HepG2 (cell line): ENCODE data around the gene HPDL. TPM values are rescaled to one million over a fixed set of nuclear protein-coding genes. Genes with fewer than 3 reads are reported as not detected.

Source experiments
- ATAC-seq: fragments of 200-7000 bp; cut with Tn5 transposase; 3 replicates; pipeline ENCODE4 v1.9.1; 2020; ENCODE audit warnings: mild to moderate bottlenecking, moderate library complexity
- BruUV-seq: library from RNA; stranded (reverse); fragments of 400-500 nt; replicated peaks from 2 replicates; lab custom pipeline; 2021; lab: Mats Ljungman, UMichigan
- CTCF ChIA-PET: fragments of 300-600 bp; formaldehyde crosslinking; extraction: SDS; loops from one replicate; lab custom pipeline; 2021; ENCODE audit warnings: low total read pairs, inconsistent platforms, low intra/inter-chr PET ratio; lab: Yijun Ruan, JAX
- POLR2A ChIA-PET: fragments of 350-600 bp; sonication (Branson Sonifier 250); formaldehyde crosslinking; loops from one replicate; lab custom pipeline; 2020; ENCODE audit warnings: antibody characterized with exemption, inconsistent platforms; lab: Yijun Ruan, JAX
- DNase-seq: peaks from one replicate; pipeline ENCODE4 v3.0.0-alpha.2; 2015; ENCODE audit warnings: low spot score
- FAIRE-seq: peaks from 3 replicates; lab custom pipeline; 2011; peaks lifted over from hg19 to GRCh38; lab: Jason Lieb, UNC
- H2AFZ ChIP-seq: one replicate; pipeline ENCODE4 v1.6.1; 2011; ENCODE audit warnings: low read length, inconsistent platforms
- H3K27ac ChIP-seq: fragments of 300-600 bp; 3 replicates; pipeline ENCODE4 v1.8.0; 2011; ENCODE audit warnings: mixed run types, mild to moderate bottlenecking, mixed read lengths, low read length, inconsistent platforms; ENCODE audit not compliant: insufficient read depth; ENCODE audit errors: extremely low read length
- H3K27me3 ChIP-seq, 2 experiments: fragments of 200-600 bp in 1 of 2; 2 replicates in 1 of 2; 3 replicates in 1 of 2; pipeline versions ENCODE4 v1.6.0 to v1.8.0; 2011; ENCODE audit warnings: low read length in 2 of 2, mild to moderate bottlenecking in 2 of 2, moderate library complexity in 2 of 2, inconsistent platforms in 1 of 2; ENCODE audit not compliant: insufficient read depth in 2 of 2, control insufficient read depth in 1 of 2
- H3K36me3 ChIP-seq, 2 experiments: fragments of 200-600 bp in 1 of 2; replicated peaks in 1 of 2; 2 replicates in 1 of 2; 3 replicates in 1 of 2; pipeline versions ENCODE4 v1.5.1 to v1.8.0; 2011; ENCODE audit warnings: low read length in 2 of 2, inconsistent platforms in 1 of 2; ENCODE audit not compliant: insufficient read depth in 2 of 2, control insufficient read depth in 1 of 2
- H3K4me1 ChIP-seq: 2 replicates; pipeline ENCODE4 v1.5.1; 2012; ENCODE audit warnings: low read length, inconsistent platforms; ENCODE audit not compliant: insufficient read depth
- H3K4me2 ChIP-seq: 2 replicates; pipeline ENCODE4 v1.6.0; 2011; ENCODE audit warnings: low read depth, low read length, inconsistent platforms
- H3K4me3 ChIP-seq, 3 experiments: fragments of 200-600 bp in 1 of 3; sonication (generic), shearing (Covaris generic) in 1 of 3; replicated peaks in 1 of 3; 2 replicates each; pipeline ENCODE4 v1.5.1; 2011 to 2016; ENCODE audit warnings: low read length in 3 of 3, inconsistent platforms in 2 of 3, low read depth in 2 of 3, mild to moderate bottlenecking in 2 of 3, control low read depth in 1 of 3, mixed read lengths in 1 of 3; ENCODE audit not compliant: insufficient read depth in 1 of 3
- H3K79me2 ChIP-seq: one replicate; pipeline ENCODE4 v1.6.1; 2011; ENCODE audit warnings: low read length, inconsistent platforms; ENCODE audit not compliant: insufficient read depth
- H3K9ac ChIP-seq: 2 replicates; pipeline ENCODE4 v1.6.0; 2011; ENCODE audit warnings: mild to moderate bottlenecking, low read depth, low read length, inconsistent platforms; ENCODE audit not compliant: insufficient read depth
- H3K9me3 ChIP-seq: 2 replicates; pipeline ENCODE4 v1.5.1; 2012; ENCODE audit warnings: mild to moderate bottlenecking, low read length
- H4K20me1 ChIP-seq: 2 replicates; pipeline ENCODE4 v1.6.0; 2011; ENCODE audit warnings: inconsistent platforms, mild to moderate bottlenecking, low read length, moderate library complexity; ENCODE audit not compliant: insufficient read depth
- CCDC6 ChIP-seq: sonication (generic); formaldehyde crosslinking; IDR thresholded peaks from 2 replicates; pipeline ENCODE4 v1.8.1; 2022; ENCODE audit warnings: mild to moderate bottlenecking, missing genetic modification reagents, moderate library complexity
- DMAP1 ChIP-seq: IDR thresholded peaks from 2 replicates; pipeline ENCODE4 v1.6.1; 2016
- DPF2 ChIP-seq: sonication (generic); formaldehyde crosslinking; IDR thresholded peaks from 2 replicates; pipeline ENCODE4 v1.4.0; 2020; ENCODE audit warnings: mild to moderate bottlenecking, low read depth, missing genetic modification reagents, borderline replicate concordance
- EED ChIP-seq: sonication (generic); formaldehyde crosslinking; IDR thresholded peaks from 2 replicates; pipeline ENCODE4 v1.5.0; 2020; ENCODE audit warnings: mild to moderate bottlenecking, missing genetic modification reagents
- KLF13 ChIP-seq: sonication (generic); formaldehyde crosslinking; IDR thresholded peaks from 2 replicates; pipeline ENCODE4 v1.4.0; 2020; ENCODE audit warnings: mild to moderate bottlenecking, missing genetic modification reagents
- NCOA1 ChIP-seq: sonication (generic); formaldehyde crosslinking; IDR thresholded peaks from 2 replicates; pipeline ENCODE4 v1.9.0; 2021; ENCODE audit warnings: missing genetic modification reagents
- RARA ChIP-seq: IDR thresholded peaks from 2 replicates; pipeline ENCODE4 v1.6.1; 2016; ENCODE audit warnings: missing genetic modification reagents, missing compliant biosample characterization
- SATB2 ChIP-seq: sonication (generic); formaldehyde crosslinking; IDR thresholded peaks from 2 replicates; pipeline ENCODE4 v1.5.0; 2020; ENCODE audit warnings: missing genetic modification reagents
- SIN3B ChIP-seq: fragments of 150-350 bp; IDR thresholded peaks from 2 replicates; pipeline ENCODE4 v1.6.1; 2014; ENCODE audit warnings: low read length
- THYN1 ChIP-seq: sonication (generic); formaldehyde crosslinking; IDR thresholded peaks from 2 replicates; pipeline ENCODE4 v1.8.1; 2023; ENCODE audit warnings: low read depth, mild to moderate bottlenecking, moderate library complexity, missing genetic modification reagents, borderline replicate concordance
- ZNF3 ChIP-seq: IDR thresholded peaks from 2 replicates; pipeline ENCODE4 v1.7.0; 2017; ENCODE audit warnings: inconsistent platforms
- ZNF484 ChIP-seq: sonication (generic); formaldehyde crosslinking; IDR thresholded peaks from 2 replicates; pipeline ENCODE4 v1.5.1; 2020; ENCODE audit warnings: mild to moderate bottlenecking, low read depth, missing genetic modification reagents, borderline replicate concordance
- in situ Hi-C: cut with HindIII; loops from 2 replicates; pipeline ENCODE4 v1.10.0; 2017; ENCODE audit warnings: low pct_unique_long_range_greater_than_20kb; ENCODE audit not compliant: extremely low pct_ligation_motif_present
- intact Hi-C: fragments of 100-400 bp; cut with micrococcal nuclease; formaldehyde crosslinking; loops from one replicate; pipeline ENCODE4 v1.10.0; 2022; ENCODE audit not compliant: unreplicated experiment
- polyA plus RNA-seq, 8 experiments: library from polyadenylated mRNA; depleted of rRNA in 3 of 8; stranded (reverse) in 7 of 8; unstranded in 1 of 8; fragments of >200 nt; fragmentation: Illumina TruSeq in 4 of 8; extraction: Trizol in 4 of 8; gene quantifications; 2 replicates each; pipeline versions ENCODE4 v1.2.1 to v1.2.3, GENCODE V29; 2011 to 2016; ENCODE audit warnings: low read depth in 4 of 8, missing spikeins in 1 of 8, mixed read lengths in 1 of 8; ENCODE audit not compliant: insufficient read depth in 1 of 8
- total RNA-seq, 5 experiments: library from RNA; depleted of rRNA; stranded (reverse); fragments of >200 nt; fragmentation: Illumina TruSeq; extraction: Trizol; gene quantifications; 2 replicates each; pipeline ENCODE4 v1.2.3, GENCODE V29; 2016; ENCODE audit warnings: low read depth in 1 of 5
- TF ChIP-seq, protein P1 (sequence below): sonication (generic); formaldehyde crosslinking; IDR thresholded peaks from 2 replicates; pipeline ENCODE4 v1.4.0; 2020; ENCODE audit warnings: missing genetic modification reagents, low read depth, mild to moderate bottlenecking, borderline replicate concordance

HPDL gene
- total and polyA plus RNA-seq, 2 of the 13 experiments (the other 11 are each of a cell fraction or from before 2014, with no cell fraction given) = not detected

DNA sequence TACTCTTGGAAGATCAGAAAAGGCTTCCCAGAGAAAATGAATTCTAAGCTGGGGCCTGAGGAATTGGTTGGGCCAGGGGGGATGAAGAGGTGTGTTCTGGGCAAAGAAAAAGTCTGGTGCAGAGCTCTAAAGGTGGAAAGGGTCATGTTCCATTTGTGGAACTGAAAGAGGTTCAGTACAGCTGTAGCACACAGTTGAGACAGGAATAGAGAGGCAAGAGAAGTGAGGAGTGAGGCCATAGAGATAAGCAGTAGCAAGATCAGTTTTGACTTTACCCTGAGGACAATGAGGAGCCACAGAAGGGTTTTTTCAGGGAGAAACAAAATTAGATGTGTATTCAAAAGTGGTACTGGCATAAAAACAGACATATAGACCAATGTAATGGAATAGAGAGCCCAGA lies 43.9 kb downstream of the HPDL start:
- Histone ChIP-seq H3K4me1 (no peaks in the 10 kb centered on the region; the same call in 1 of the 2 replicates), H3K27me3 (no peaks in the 10 kb centered on the region), H3K79me2 (no peaks in the 10 kb centered on the region), H2AFZ (no peak overlapping the region), H3K27ac (no peak overlapping the region), H3K9me3 (no peaks in the 10 kb centered on the region), H4K20me1 (no peaks in the 10 kb centered on the region), H3K4me2 (no peak overlapping the region), H3K9ac (no peak overlapping the region), H3K4me3 (no peak overlapping the region), H3K36me3 (no peaks in the 10 kb centered on the region)
- TF ChIP-seq, protein P1, sequence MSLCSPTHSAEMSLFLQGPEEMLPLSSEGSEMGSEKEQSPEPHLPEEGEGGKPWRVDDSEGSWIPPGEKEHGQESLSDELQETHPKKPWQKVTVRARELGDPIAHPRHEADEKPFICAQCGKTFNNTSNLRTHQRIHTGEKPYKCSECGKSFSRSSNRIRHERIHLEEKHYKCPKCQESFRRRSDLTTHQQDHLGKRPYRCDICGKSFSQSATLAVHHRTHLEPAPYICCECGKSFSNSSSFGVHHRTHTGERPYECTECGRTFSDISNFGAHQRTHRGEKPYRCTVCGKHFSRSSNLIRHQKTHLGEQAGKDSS (CRISPR knock-in tag) = no peak
- no peak for TF ChIP-seq DMAP1 (CRISPR knock-in tag)
- TF ChIP-seq RARA = no peak
- no peak for TF ChIP-seq KLF13 (CRISPR knock-in tag)
- TF ChIP-seq ZNF484 (CRISPR knock-in tag) = no peak
- TF ChIP-seq ZNF3 (CRISPR knock-in tag) = no peak
- TF ChIP-seq SIN3B = no peak
- no peak for TF ChIP-seq DPF2
- TF ChIP-seq THYN1 = no peak
- no peak for TF ChIP-seq SATB2
- no peak for TF ChIP-seq NCOA1 (CRISPR knock-in tag)
- no peak for TF ChIP-seq EED
- TF ChIP-seq CCDC6 (CRISPR knock-in tag) = no peak
- BruUV-seq = no TSS peak
- in situ Hi-C loops (loop anchor here (25.0 kb wide), 1 partner anchor 217 kb away; the partner anchor contains the start of gene NASP), intact Hi-C loops (no loop called here)
- ChIA-PET POLR2A (no interaction called here), CTCF (no interaction called here)
- DNase-seq = no peak
- no peak for FAIRE-seq
- no peak for ATAC-seq
